Measurements from ENCODE around the gene SLC6A2.
"Not testable (repeated sequence)": the region's sequence is repeated elsewhere in the genome, so short reads cannot be mapped to it uniquely, and the experiment has no call there.

Gene SLC6A2

GRCh38 chr16:55655897-55656681 is at the start of gene SLC6A2:
SLC6A2 (plus strand) TSS chr16:55655988; CDS start chr16:55656695, 707 bp downstream.
- in situ Hi-C loops (cut with MboI; ENCODE audit: low sequenced_read_pairs), result no loop called here

- in situ Hi-C loops (cut with MboI; ENCODE audit: low sequenced_read_pairs), result no loop called here
These were observed 42.0 kb upstream of the SLC6A2 start for GRCh38 chr16:55613613-55614335.

- in situ Hi-C loops (cut with MboI; ENCODE audit: low sequenced_read_pairs), result no loop called here
These were observed 40.7 kb upstream of the SLC6A2 start for GRCh38 chr16:55615071-55615470.

GRCh38 chr16:55615670-55616069 is 40.1 kb upstream of the SLC6A2 start:
- in situ Hi-C loops (cut with MboI; ENCODE audit: low sequenced_read_pairs), result not testable (repeated sequence)

GRCh38 chr16:55621771-55622170 is 34.0 kb upstream of the SLC6A2 start:
- in situ Hi-C loops (cut with MboI; ENCODE audit: low sequenced_read_pairs), result no loop called here

- in situ Hi-C loops (cut with MboI; ENCODE audit: low sequenced_read_pairs), result no loop called here
These were observed 33.5 kb upstream of the SLC6A2 start for GRCh38 chr16:55622272-55622671.

- in situ Hi-C loops (cut with MboI; ENCODE audit: low sequenced_read_pairs), result no loop called here
These were observed 32.7 kb upstream of the SLC6A2 start for GRCh38 chr16:55622930-55623561.

GRCh38 chr16:55623640-55624039 is 32.1 kb upstream of the SLC6A2 start:
- in situ Hi-C loops (cut with MboI; ENCODE audit: low sequenced_read_pairs), result no loop called here

GRCh38 chr16:55624696-55625095 is 31.1 kb upstream of the SLC6A2 start:
- in situ Hi-C loops (cut with MboI; ENCODE audit: low sequenced_read_pairs), result no loop called here

- in situ Hi-C loops (cut with MboI; ENCODE audit: low sequenced_read_pairs), result no loop called here
These were observed 29.9 kb upstream of the SLC6A2 start for GRCh38 chr16:55625843-55626242.

GRCh38 chr16:55628306-55628968 is 27.4 kb upstream of the SLC6A2 start:
- in situ Hi-C loops (cut with MboI; ENCODE audit: low sequenced_read_pairs), result no loop called here

GRCh38 chr16:55630774-55631173 is 25.0 kb upstream of the SLC6A2 start:
- in situ Hi-C loops (cut with MboI; ENCODE audit: low sequenced_read_pairs), result no loop called here

GRCh38 chr16:55632259-55632658 is 23.5 kb upstream of the SLC6A2 start:
- in situ Hi-C loops (cut with MboI; ENCODE audit: low sequenced_read_pairs), result no loop called here

- in situ Hi-C loops (cut with MboI; ENCODE audit: low sequenced_read_pairs), result no loop called here
These were observed 21.6 kb upstream of the SLC6A2 start for GRCh38 chr16:55634193-55634592.

GRCh38 chr16:55638256-55638655 is 17.5 kb upstream of the SLC6A2 start:
- in situ Hi-C loops (cut with MboI; ENCODE audit: low sequenced_read_pairs), result no loop called here

- in situ Hi-C loops (cut with MboI; ENCODE audit: low sequenced_read_pairs), result no loop called here
These were observed 15.0 kb upstream of the SLC6A2 start for GRCh38 chr16:55640701-55641327.

- in situ Hi-C loops (cut with MboI; ENCODE audit: low sequenced_read_pairs), result no loop called here
These were observed 14.2 kb upstream of the SLC6A2 start for GRCh38 chr16:55641430-55642056.

- in situ Hi-C loops (cut with MboI; ENCODE audit: low sequenced_read_pairs), result no loop called here
These were observed 13.2 kb upstream of the SLC6A2 start for GRCh38 chr16:55642611-55643010.

- in situ Hi-C loops (cut with MboI; ENCODE audit: low sequenced_read_pairs), result no loop called here
These were observed 12.4 kb upstream of the SLC6A2 start for GRCh38 chr16:55643161-55643970.
